Vagina (tissue), 2 donors: Measurements from ENCODE around the gene KCNF1.

Experiments
- CTCF ChIP-seq, 3 experiments: fragments of 450-650 bp in 2 of 3; fragments of 200-600 bp in 1 of 3; sonication (generic) in 1 of 3; IDR thresholded peaks; one replicate each; pipeline ENCODE4 v1.5.1; 2017 to 2019; ENCODE audit warnings: antibody characterized with exemption in 3 of 3, mild to moderate bottlenecking in 2 of 3, moderate library complexity in 2 of 3
- POLR2A ChIP-seq, 2 donors: fragments of 450-650 bp; IDR thresholded peaks; one replicate each; pipeline ENCODE4 v1.6.1; 2017; ENCODE audit warnings: antibody characterized with exemption in 2 of 2, mild to moderate bottlenecking in 2 of 2, moderate library complexity in 2 of 2
- POLR2AphosphoS5 ChIP-seq, 2 donors: sonication (generic); formaldehyde crosslinking; IDR thresholded peaks; one replicate each; pipeline ENCODE4 v1.9.0; 2017; ENCODE audit warnings: antibody characterized with exemption in 2 of 2, mild to moderate bottlenecking in 2 of 2, low read depth in 1 of 2; ENCODE audit not compliant: insufficient read depth in 1 of 2

- TF ChIP-seq POLR2A (IDR thresholded peaks at IDR 0.05), result no peak
- no peak for TF ChIP-seq CTCF (IDR thresholded peaks at IDR 0.05)
- TF ChIP-seq POLR2AphosphoS5 (IDR thresholded peaks at IDR 0.05; ENCODE audit: insufficient read depth in 1 of 2, low read depth in 1 of 2), result no peak
Measured at GRCh38 chr2:10912796-10913455, 1.2 kb downstream of the KCNF1 start.
